Measurements from ENCODE around the gene CDKAL1.

GRCh38 chr6:21099338-21100314 is 565.4 kb downstream of the CDKAL1 start:
- TF ChIP-seq CTCF (IDR thresholded peaks at IDR 0.05 in 8 of 11, conservative IDR thresholded peaks at IDR 0.05 in 3 of 11): no peak
- TF ChIP-seq POLR2AphosphoS5 (IDR thresholded peaks at IDR 0.05): no peak
- TF ChIP-seq POLR2A (IDR thresholded peaks at IDR 0.05): no peak

Measured in spleen (tissue), 7 donors.